Measurements from ENCODE around the gene PRADC1. TPM values are rescaled to one million over a fixed set of nuclear protein-coding genes. Genes with fewer than 3 reads are reported as not detected.

Gene PRADC1
- total RNA-seq, 6 donors from 2014 or later, result 6.7 to 21.6 (median 16.3) TPM

DNA sequence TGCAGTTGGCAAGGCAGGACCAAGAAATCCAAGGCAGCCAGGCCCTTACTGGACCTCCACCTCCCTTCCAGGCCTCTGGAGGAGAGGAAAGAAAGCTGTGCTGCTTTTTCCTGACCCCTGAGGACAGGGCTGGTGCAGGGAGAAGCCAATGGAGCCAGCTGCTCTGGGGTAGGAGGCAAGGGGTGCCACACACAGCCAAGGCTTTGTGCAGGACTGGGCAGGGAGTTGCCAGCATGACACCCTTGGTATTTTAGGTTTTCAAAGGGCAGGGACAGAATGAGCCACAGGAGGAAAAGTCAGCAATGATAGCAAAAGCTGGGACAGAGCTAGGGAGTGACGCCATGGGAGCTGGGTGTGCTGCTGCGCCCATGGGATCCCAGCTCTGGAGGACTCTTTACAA, 24.0 kb upstream of the PRADC1 start:
- TF ChIP-seq POLR2AphosphoS5 (IDR thresholded peaks at IDR 0.05) (no peak), POLR2A (IDR thresholded peaks at IDR 0.05) (no peak), EP300 (IDR thresholded peaks at IDR 0.05) (no peak)
- TF ChIP-seq, protein P1, sequence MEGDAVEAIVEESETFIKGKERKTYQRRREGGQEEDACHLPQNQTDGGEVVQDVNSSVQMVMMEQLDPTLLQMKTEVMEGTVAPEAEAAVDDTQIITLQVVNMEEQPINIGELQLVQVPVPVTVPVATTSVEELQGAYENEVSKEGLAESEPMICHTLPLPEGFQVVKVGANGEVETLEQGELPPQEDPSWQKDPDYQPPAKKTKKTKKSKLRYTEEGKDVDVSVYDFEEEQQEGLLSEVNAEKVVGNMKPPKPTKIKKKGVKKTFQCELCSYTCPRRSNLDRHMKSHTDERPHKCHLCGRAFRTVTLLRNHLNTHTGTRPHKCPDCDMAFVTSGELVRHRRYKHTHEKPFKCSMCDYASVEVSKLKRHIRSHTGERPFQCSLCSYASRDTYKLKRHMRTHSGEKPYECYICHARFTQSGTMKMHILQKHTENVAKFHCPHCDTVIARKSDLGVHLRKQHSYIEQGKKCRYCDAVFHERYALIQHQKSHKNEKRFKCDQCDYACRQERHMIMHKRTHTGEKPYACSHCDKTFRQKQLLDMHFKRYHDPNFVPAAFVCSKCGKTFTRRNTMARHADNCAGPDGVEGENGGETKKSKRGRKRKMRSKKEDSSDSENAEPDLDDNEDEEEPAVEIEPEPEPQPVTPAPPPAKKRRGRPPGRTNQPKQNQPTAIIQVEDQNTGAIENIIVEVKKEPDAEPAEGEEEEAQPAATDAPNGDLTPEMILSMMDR (IDR thresholded peaks at IDR 0.05), result no peak
- DNase-seq, result no peak
- no peaks in the 10 kb centered on the region for H3K4me1 ChIP-seq
- no peak for ATAC-seq (ENCODE audit: low FRiP score in 2 of 2)
- H3K27ac ChIP-seq, result no peak overlapping the region
- no peak overlapping the region for H3K4me3 ChIP-seq
- H3K36me3 ChIP-seq, result peaks cover 13 to 35% (median 26%) of the 10 kb centered on the region in 4 donors
- no peaks in the 10 kb centered on the region for H3K9me3 ChIP-seq
- H3K27me3 ChIP-seq, result no peaks in the 10 kb centered on the region
- 89 to 97% methylated on average over 2 of the region's 2 CpGs for WGBS, 2 donors

DNA sequence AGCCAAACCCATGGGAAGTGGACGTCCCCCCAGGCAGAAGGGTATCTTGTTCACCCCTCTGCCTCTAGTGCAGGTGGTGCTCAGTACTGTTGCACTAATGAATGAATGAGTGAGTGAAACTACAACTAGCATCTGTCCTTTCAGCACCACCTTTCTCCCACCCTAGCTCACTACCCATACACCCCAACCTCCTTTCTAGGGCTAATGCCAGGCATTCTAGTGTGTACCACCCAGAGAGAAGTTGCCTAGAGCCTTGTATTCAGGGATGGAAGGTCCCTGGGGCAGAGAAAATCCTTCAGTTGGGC, 23.5 kb upstream of the PRADC1 start:
- H3K27me3 ChIP-seq, result no peaks in the 10 kb centered on the region
- DNase-seq (no peak), ATAC-seq (ENCODE audit: low FRiP score in 2 of 2) (no peak)
- H3K4me3 ChIP-seq, result no peak overlapping the region
- H3K9me3 ChIP-seq, result no peaks in the 10 kb centered on the region
- WGBS, 2 donors, result 45 to 94% methylated on average over 1 of the region's 1 CpG
- no peak overlapping the region for H3K27ac ChIP-seq
- TF ChIP-seq POLR2A (IDR thresholded peaks at IDR 0.05), result no peak
- H3K36me3 ChIP-seq, result peaks cover 13 to 39% (median 30%) of the 10 kb centered on the region in 4 donors
- H3K4me1 ChIP-seq, result no peaks in the 10 kb centered on the region

DNA sequence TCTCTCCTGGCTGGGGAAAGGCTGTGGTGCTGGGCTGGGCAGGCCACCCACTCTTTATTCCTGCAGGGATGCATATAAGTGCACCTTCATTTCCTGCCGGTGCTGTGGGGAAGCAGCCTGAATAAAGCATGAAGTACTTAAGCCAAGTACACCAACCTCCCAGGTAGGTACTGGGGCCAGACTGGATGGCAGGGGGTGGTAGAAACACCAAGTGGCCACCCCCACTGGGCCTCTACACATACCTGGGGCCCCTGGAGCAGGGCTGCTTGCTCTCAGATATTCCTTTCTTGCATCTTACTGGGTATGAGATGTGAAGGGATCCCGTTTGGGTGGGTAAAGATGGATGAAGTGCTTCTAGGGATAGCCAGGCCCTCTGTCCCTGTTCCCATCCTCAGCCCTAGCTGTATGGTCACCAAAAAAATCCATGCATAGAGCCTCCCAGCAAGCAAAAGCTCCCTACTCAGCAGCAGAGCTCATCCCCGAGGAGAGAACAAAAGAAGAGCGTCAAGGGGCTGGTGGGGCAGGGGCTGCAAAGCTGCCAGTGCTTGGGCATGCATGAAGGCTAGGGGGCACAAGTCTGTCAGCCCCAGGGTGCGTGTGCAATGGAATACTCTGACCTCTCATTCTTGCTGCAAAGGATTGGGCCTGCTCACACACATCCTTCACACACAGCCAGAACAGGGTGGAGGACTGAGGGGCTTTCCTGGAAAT, 23.0 kb upstream of the PRADC1 start:
- no peak for ATAC-seq (ENCODE audit: low FRiP score in 2 of 2)
- no peaks in the 10 kb centered on the region for H3K4me1 ChIP-seq
- H3K27ac ChIP-seq, result no peak overlapping the region
- WGBS, 2 donors, result 59 to 62% methylated on average over 5 of the region's 5 CpGs
- TF ChIP-seq, protein P1 (IDR thresholded peaks at IDR 0.05), result no peak
- TF ChIP-seq EP300 (IDR thresholded peaks at IDR 0.05), result no peak
- TF ChIP-seq POLR2A (IDR thresholded peaks at IDR 0.05), result no peak
- no peak for TF ChIP-seq POLR2AphosphoS5 (IDR thresholded peaks at IDR 0.05)
- H3K27me3 ChIP-seq, result no peaks in the 10 kb centered on the region
- H3K4me3 ChIP-seq, result no peak overlapping the region
- no peak for DNase-seq
- H3K9me3 ChIP-seq, result no peaks in the 10 kb centered on the region
- peaks cover 17 to 44% (median 36%) of the 10 kb centered on the region in 4 donors for H3K36me3 ChIP-seq

DNA sequence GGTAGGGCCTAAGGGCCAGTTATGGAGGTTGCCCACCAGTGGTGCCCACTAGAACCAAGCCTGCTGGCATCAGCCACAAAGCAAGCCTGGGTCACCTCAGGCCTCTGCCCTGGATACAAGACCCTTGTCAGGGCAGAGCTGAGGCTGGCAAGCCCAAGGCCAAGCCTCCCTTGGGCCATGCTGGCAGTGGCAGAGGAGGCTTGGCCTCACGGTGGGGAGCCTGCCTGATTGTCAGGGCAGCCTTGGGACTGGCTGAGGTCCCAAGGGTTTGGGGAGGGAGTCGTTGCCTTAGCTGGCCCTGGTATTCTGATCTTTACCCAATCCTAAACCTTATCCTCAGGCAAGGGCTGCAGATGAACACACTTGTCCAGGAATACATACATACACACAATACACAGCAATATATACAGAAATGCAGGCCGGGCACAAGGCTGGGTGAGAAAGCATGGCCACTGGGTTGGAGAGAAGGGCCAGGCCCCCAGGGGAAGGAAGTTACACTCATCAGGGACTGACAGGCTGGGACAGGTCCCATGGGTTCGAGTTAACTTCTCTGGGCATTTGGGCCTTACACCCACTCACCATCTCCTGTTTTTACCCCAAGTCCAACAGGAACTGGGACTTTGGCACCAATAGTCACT, 22.1 kb upstream of the PRADC1 start:
- no peak for ATAC-seq (ENCODE audit: low FRiP score in 2 of 2)
- Histone ChIP-seq H3K9me3 (no peaks in the 10 kb centered on the region), H3K4me3 (no peak overlapping the region), H3K27me3 (no peaks in the 10 kb centered on the region), H3K36me3 (peaks cover 26 to 54% (median 45%) of the 10 kb centered on the region in 4 donors), H3K4me1 (no peaks in the 10 kb centered on the region), H3K27ac (no peak overlapping the region)
- no peak for DNase-seq
- WGBS, 2 donors, result 40 to 83% methylated on average over 1 to 4 of the region's 4 CpGs
- no peak for TF ChIP-seq POLR2A (IDR thresholded peaks at IDR 0.05)
- no peak for TF ChIP-seq EP300 (IDR thresholded peaks at IDR 0.05)
- TF ChIP-seq, protein P1 (IDR thresholded peaks at IDR 0.05), result no peak
- no peak for TF ChIP-seq POLR2AphosphoS5 (IDR thresholded peaks at IDR 0.05)

DNA sequence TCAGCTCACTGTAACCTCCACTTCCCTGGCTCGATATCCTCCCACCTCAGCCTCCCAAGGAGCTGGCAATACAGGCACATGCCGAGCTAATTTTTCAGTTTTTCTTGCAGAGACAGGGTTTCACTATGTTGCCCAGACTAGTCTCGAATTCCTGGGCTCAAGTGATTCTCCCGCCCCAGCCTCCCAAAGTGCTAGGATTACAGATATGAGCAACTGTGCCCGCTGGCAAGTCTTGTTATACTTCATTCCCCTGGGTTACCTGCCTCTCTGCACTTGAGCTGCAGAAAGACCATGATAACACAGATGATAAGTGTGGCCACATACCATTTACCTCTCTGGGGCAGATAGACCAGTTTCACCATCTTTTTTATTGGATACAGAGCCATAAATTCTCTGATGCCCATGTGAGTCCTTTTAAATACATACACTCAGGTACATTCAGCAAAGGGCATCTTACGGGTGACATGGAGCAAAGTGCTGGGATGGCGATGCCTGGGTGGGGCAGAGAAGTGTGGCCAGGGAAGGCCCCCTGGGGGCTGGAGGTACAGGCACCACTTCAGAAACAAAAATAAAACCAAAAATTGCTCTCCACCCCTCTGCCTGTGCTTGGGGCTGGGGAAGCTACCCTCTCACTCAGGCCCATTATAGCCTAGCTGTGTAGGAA, 21.4 kb upstream of the PRADC1 start:
- TF ChIP-seq POLR2A (IDR thresholded peaks at IDR 0.05) (no peak), EP300 (IDR thresholded peaks at IDR 0.05) (no peak)
- TF ChIP-seq, protein P1 (IDR thresholded peaks at IDR 0.05), result no peak
- peaks cover 32 to 60% (median 51%) of the 10 kb centered on the region in 4 donors for H3K36me3 ChIP-seq
- no peak for ATAC-seq (ENCODE audit: low FRiP score in 2 of 2)
- H3K27me3 ChIP-seq, result no peaks in the 10 kb centered on the region
- no peak overlapping the region for H3K4me3 ChIP-seq
- H3K9me3 ChIP-seq, result no peaks in the 10 kb centered on the region
- DNase-seq, result no peak
- no peaks in the 10 kb centered on the region for H3K4me1 ChIP-seq
- H3K27ac ChIP-seq, result no peak overlapping the region
- WGBS, 2 donors, result 94 to 95% methylated on average over 7 of the region's 7 CpGs
